IMR-90 (cell line): ENCODE measurements around the gene SQSTM1. TPM values are rescaled to one million over a fixed set of nuclear protein-coding genes. Genes with fewer than 3 reads are reported as not detected.

Experiments used
- ATAC-seq: fragments of 200-7000 bp; cut with Tn5 transposase; 2 replicates; pipeline ENCODE4 v1.9.1; 2020; ENCODE audit warnings: low read depth, mild to moderate bottlenecking, moderate library complexity
- BruUV-seq: library from RNA; stranded (reverse); fragments of 400-500 nt; replicated peaks from 2 replicates; lab custom pipeline; 2021; lab: Mats Ljungman, UMichigan
- CTCF ChIA-PET: fragments of 300-600 bp; formaldehyde crosslinking; extraction: SDS; loops from one replicate; lab custom pipeline; 2021; ENCODE audit warnings: antibody characterized with exemption; lab: Yijun Ruan, JAX
- POLR2A ChIA-PET: fragments of 300-600 bp; sonication (Branson Sonifier 250); formaldehyde crosslinking; loops from one replicate; lab custom pipeline; 2022; ENCODE audit warnings: antibody characterized with exemption; ENCODE audit not compliant: unreplicated experiment; lab: Charles Lee
- DNase-seq: peaks from one replicate; pipeline ENCODE4 v3.0.0; 2013
- H2AFZ ChIP-seq: replicated peaks from 2 replicates; pipeline ENCODE3; 2013; ENCODE audit warnings: low read length, mild to moderate bottlenecking; ENCODE audit not compliant: poor library complexity
- H2AK5ac ChIP-seq: 2 replicates; pipeline ENCODE4 v1.6.1; 2013; ENCODE audit warnings: low read depth, low read length, inconsistent platforms
- H2AK9ac ChIP-seq: replicated peaks from 2 replicates; pipeline ENCODE3; 2013; ENCODE audit warnings: mild to moderate bottlenecking, low read depth, low read length, moderate library complexity; ENCODE audit not compliant: poor library complexity
- H2BK120ac ChIP-seq: 2 replicates; pipeline ENCODE4 v1.6.1; 2013; ENCODE audit warnings: low read depth, low read length, inconsistent platforms
- H2BK15ac ChIP-seq: 3 replicates; pipeline ENCODE4 v1.6.1; 2013; ENCODE audit warnings: low read depth, low read length, inconsistent platforms
- H2BK20ac ChIP-seq: 2 replicates; pipeline ENCODE4 v1.6.1; 2013; ENCODE audit warnings: low read depth, mild to moderate bottlenecking, inconsistent platforms, low read length, moderate library complexity
- H2BK5ac ChIP-seq: 2 replicates; pipeline ENCODE4 v1.6.1; 2013; ENCODE audit warnings: mild to moderate bottlenecking, low read depth, low read length, inconsistent platforms; ENCODE audit not compliant: poor library complexity, severe bottlenecking
- H3K14ac ChIP-seq: replicated peaks from 2 replicates; pipeline ENCODE4 v1.6.1; 2013; ENCODE audit warnings: low read depth, low read length, inconsistent platforms
- H3K18ac ChIP-seq: 2 replicates; pipeline ENCODE4 v1.6.1; 2013; ENCODE audit warnings: low read depth, low read length, control low read depth
- H3K23ac ChIP-seq: 2 replicates; pipeline ENCODE4 v1.6.1; 2013; ENCODE audit warnings: low read depth, low read length, inconsistent platforms
- H3K27ac ChIP-seq: 2 replicates; pipeline ENCODE4 v1.5.1; 2013; ENCODE audit warnings: mild to moderate bottlenecking, control low read depth, low read length; ENCODE audit not compliant: insufficient read depth
- H3K27me3 ChIP-seq: 2 replicates; pipeline ENCODE4 v1.6.1; 2013; ENCODE audit warnings: low read length; ENCODE audit not compliant: control insufficient read depth, insufficient read depth
- H3K36me3 ChIP-seq: 2 replicates; pipeline ENCODE4 v1.6.1; 2013; ENCODE audit warnings: low read length, mixed read lengths; ENCODE audit not compliant: control insufficient read depth, insufficient read depth
- H3K4ac ChIP-seq: 2 replicates; pipeline ENCODE4 v1.6.1; 2013; ENCODE audit warnings: low read depth, low read length, inconsistent platforms
- H3K4me1 ChIP-seq: 2 replicates; pipeline ENCODE4 v1.6.1; 2013; ENCODE audit warnings: low read length, mixed read lengths; ENCODE audit not compliant: control insufficient read depth, insufficient read depth
- H3K4me2 ChIP-seq: 2 replicates; pipeline ENCODE4 v1.6.1; 2013; ENCODE audit warnings: low read depth, mild to moderate bottlenecking, control low read depth, low read length, moderate library complexity
- H3K4me3 ChIP-seq: 2 replicates; pipeline ENCODE4 v1.5.1; 2013; ENCODE audit warnings: low read depth, mild to moderate bottlenecking, control low read depth, low read length, moderate library complexity; ENCODE audit not compliant: insufficient read depth
- H3K56ac ChIP-seq: 2 replicates; pipeline ENCODE4 v1.6.1; 2013; ENCODE audit warnings: low read length, inconsistent platforms; ENCODE audit not compliant: insufficient read depth; ENCODE audit errors: extremely low read depth
- H3K79me1 ChIP-seq, 2 experiments: 2 replicates each; pipeline ENCODE4 v1.6.1; 2013; ENCODE audit warnings: low read length in 2 of 2, inconsistent platforms in 1 of 2, low read depth in 1 of 2
- H3K9ac ChIP-seq: 2 replicates; pipeline ENCODE4 v1.6.1; 2013; ENCODE audit warnings: low read depth, low read length, control low read depth
- H3K9me1 ChIP-seq: 2 replicates; pipeline ENCODE4 v1.6.1; 2013; ENCODE audit warnings: low read length, inconsistent platforms; ENCODE audit not compliant: insufficient read depth
- H3K9me3 ChIP-seq: 2 replicates; pipeline ENCODE4 v1.6.1; 2013; ENCODE audit warnings: low read length; ENCODE audit not compliant: control insufficient read depth, insufficient read depth
- H4K20me1 ChIP-seq: 2 replicates; pipeline ENCODE4 v1.6.1; 2013; ENCODE audit warnings: low read length, inconsistent platforms; ENCODE audit not compliant: insufficient read depth
- H4K5ac ChIP-seq: 2 replicates; pipeline ENCODE4 v1.6.1; 2013; ENCODE audit warnings: mild to moderate bottlenecking, low read depth, low read length, control low read depth
- H4K8ac ChIP-seq, 2 experiments: 2 replicates each; pipeline ENCODE4 v1.6.1; 2013; ENCODE audit warnings: low read depth in 2 of 2, low read length in 2 of 2, control low read depth in 1 of 2, inconsistent platforms in 1 of 2
- H4K91ac ChIP-seq: 2 replicates; pipeline ENCODE4 v1.6.1; 2013; ENCODE audit warnings: low read depth, low read length, inconsistent platforms; ENCODE audit not compliant: insufficient read depth
- BHLHE40 ChIP-seq: fragments of 150-350 bp; IDR thresholded peaks from 2 replicates; pipeline ENCODE4 v1.6.1; 2016; ENCODE audit warnings: mild to moderate bottlenecking, low read depth, low read length
- CEBPB ChIP-seq: IDR thresholded peaks from 2 replicates; pipeline ENCODE4 v1.6.1; 2012; ENCODE audit warnings: low read depth, low read length, improper control_type of control experiment
- CHD1 ChIP-seq: IDR thresholded peaks from 2 replicates; pipeline ENCODE4 v1.6.1; 2012; ENCODE audit warnings: low read depth, low read length, improper control_type of control experiment
- CTCF ChIP-seq: conservative IDR thresholded peaks from 2 replicates; pipeline ENCODE4 v1.5.1; 2012; ENCODE audit warnings: mild to moderate bottlenecking, low read depth, low read length, improper control_type of control experiment
- FOS ChIP-seq: fragments of 150-350 bp; IDR thresholded peaks from 2 replicates; pipeline ENCODE4 v1.6.1; 2016; ENCODE audit warnings: low read depth, low read length
- MAZ ChIP-seq: IDR thresholded peaks from 2 replicates; pipeline ENCODE4 v1.6.1; 2012; ENCODE audit warnings: low read depth, mild to moderate bottlenecking, low read length, improper control_type of control experiment, moderate library complexity, borderline replicate concordance
- NFE2L2 ChIP-seq: fragments of 150-350 bp; IDR thresholded peaks from 2 replicates; pipeline ENCODE4 v1.6.1; 2016; ENCODE audit warnings: low read depth, mild to moderate bottlenecking, low read length
- RAD21 ChIP-seq: IDR thresholded peaks from 2 replicates; pipeline ENCODE4 v1.6.1; 2012; ENCODE audit warnings: low read length, improper control_type of control experiment
- RCOR1 ChIP-seq: IDR thresholded peaks from 2 replicates; pipeline ENCODE4 v1.6.1; 2012; ENCODE audit warnings: mild to moderate bottlenecking, low read length, improper control_type of control experiment; ENCODE audit not compliant: insufficient replicate concordance
- RFX5 ChIP-seq: IDR thresholded peaks from 2 replicates; pipeline ENCODE4 v1.8.0; 2012; ENCODE audit warnings: low read depth, mild to moderate bottlenecking, low read length, moderate library complexity
- SMC3 ChIP-seq: fragments of 150-350 bp; IDR thresholded peaks from 2 replicates; pipeline ENCODE4 v1.6.1; 2016; ENCODE audit warnings: low read depth, mild to moderate bottlenecking, antibody characterized with exemption, low read length, moderate library complexity
- USF2 ChIP-seq: fragments of 150-350 bp; IDR thresholded peaks from 2 replicates; pipeline ENCODE4 v1.6.1; 2017; ENCODE audit warnings: mild to moderate bottlenecking, antibody characterized with exemption, low read length, low read depth
- WGBS, 2 experiments: methylation state at CpG; one replicate each; pipeline versions ENCODE4 v1.1.5 to v1.1.7; 2013; ENCODE audit warnings: missing lambda C conversion rate in 2 of 2; ENCODE audit not compliant: insufficient read length in 1 of 2; ENCODE audit errors: extremely low coverage in 2 of 2; 5-methylcytosine and 5-hydroxymethylcytosine counted together
- dilution Hi-C: fragments of 300-500 bp; cut with HindIII; formaldehyde crosslinking; loops from one replicate; pipeline ENCODE4 v1.14.3; 2018; ENCODE audit warnings: low sequenced_read_pairs; ENCODE audit not compliant: unreplicated experiment
- in situ Hi-C: fragments of 300-500 bp; cut with MboI; formaldehyde crosslinking; loops from 3 replicates; pipeline ENCODE4 v1.14.3; 2019; ENCODE audit warnings: low sequenced_read_pairs, inconsistent platforms, mixed read lengths
- intact Hi-C: fragments of 100-400 bp; cut with micrococcal nuclease; formaldehyde crosslinking; loops from 2 replicates; pipeline ENCODE4 v1.10.0; 2022
- polyA plus RNA-seq, 3 experiments: library from polyadenylated mRNA; depleted of rRNA; stranded (reverse); fragments of >200 nt; gene quantifications; 2 replicates each; pipeline ENCODE4 v1.2.3, GENCODE V29; 2012; ENCODE audit warnings: low replicate concordance in 1 of 3
- total RNA-seq: library from RNA; depleted of rRNA; stranded (reverse); fragments of >200 nt; gene quantifications from 2 replicates; pipeline ENCODE4 v1.2.3, GENCODE V29; 2012

Gene SQSTM1
- total and polyA plus RNA-seq, 2 of the 4 experiments (the other 2 are of a cell fraction) = 152 to 184 TPM

- Histone ChIP-seq H3K4me3 (no peak overlapping the region), H3K36me3 (peaks cover 69% of the 10 kb centered on the region), H2BK20ac (no peak overlapping the region), H4K20me1 (no peaks in the 10 kb centered on the region), H3K9me3 (no peaks in the 10 kb centered on the region), H3K27me3 (no peaks in the 10 kb centered on the region), H4K91ac (no peak overlapping the region), H3K9ac (no peak overlapping the region), H2AFZ (no peak overlapping the region), H3K79me1 (no peaks in the 10 kb centered on the region; a peak in 1 of 4 replicates), H3K18ac (no peak overlapping the region), H3K9me1 (no peaks in the 10 kb centered on the region), H3K14ac (no peak overlapping the region), H4K8ac (no peak overlapping the region), H2BK120ac (no peak overlapping the region), H3K4ac (no peak overlapping the region), H3K4me2 (no peak overlapping the region), H3K4me1 (no peaks in the 10 kb centered on the region), H4K5ac (no peak overlapping the region), H3K56ac (no peak overlapping the region), H3K27ac (no peak overlapping the region), H3K23ac (no peak overlapping the region), H2BK5ac (no peak overlapping the region), H2AK5ac (no peak overlapping the region), H2AK9ac (no peak overlapping the region), H2BK15ac (no peak overlapping the region)
- no TSS peak for BruUV-seq
- ATAC-seq (no peak), DNase-seq (no peak)
- CTCF ChIA-PET = no interaction called here
- in situ Hi-C loops (no loop called here), dilution Hi-C loops (no loop called here), intact Hi-C loops (no loop called here)
- 100% methylated on average over 4 of the region's 7 CpGs; no CpG with 5 or more reads in 1 of the 2 experiments for WGBS, 2 experiments
- POLR2A ChIA-PET = no interaction called here
- TF ChIP-seq CTCF (no peak), NFE2L2 (no peak), MAZ (no peak), BHLHE40 (no peak), RAD21 (no peak), FOS (no peak), RFX5 (no peak), RCOR1 (no peak), CHD1 (no peak), SMC3 (no peak), CEBPB (no peak), USF2 (no peak)
Measured at GRCh38 chr5:179873588-179874110, 52.9 kb downstream of the SQSTM1 start.
